A204.1 (cell line): ENCODE results near the gene DAGLA.

Experiments used
- FAIRE-seq: peaks from 2 replicates; lab custom pipeline; 2012; peaks lifted over from hg19 to GRCh38; lab: Jason Lieb, UNC

Gene DAGLA

GRCh38 chr11:61710019-61710418 lies 29.8 kb downstream of the DAGLA start:
- no peak for FAIRE-seq

DNA sequence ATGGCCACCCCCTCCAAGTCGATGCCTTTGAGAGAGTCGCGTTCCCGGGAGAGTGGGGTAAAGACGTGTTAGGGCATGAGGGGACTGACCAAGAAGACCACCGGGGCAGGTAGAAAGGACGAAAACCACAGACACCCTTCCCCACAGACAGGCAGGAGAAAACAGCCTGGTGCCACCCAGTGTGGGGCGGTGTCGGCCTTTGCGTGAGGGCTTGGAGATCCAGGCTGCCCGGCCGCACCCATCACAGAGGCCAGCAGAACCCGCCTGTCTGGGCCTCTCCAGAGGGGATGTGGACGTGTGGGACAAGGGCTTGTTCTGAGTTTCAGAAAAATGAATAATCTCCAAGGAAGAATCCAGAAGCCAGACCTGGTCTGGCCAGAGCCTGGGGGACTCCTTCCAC lies 30.8 kb downstream of the DAGLA start:
- FAIRE-seq = no peak

GRCh38 chr11:61711498-61711897 lies 31.3 kb downstream of the DAGLA start:
- no peak for FAIRE-seq

GRCh38 chr11:61712314-61712713 lies 32.1 kb downstream of the DAGLA start:
- no peak for FAIRE-seq

DNA sequence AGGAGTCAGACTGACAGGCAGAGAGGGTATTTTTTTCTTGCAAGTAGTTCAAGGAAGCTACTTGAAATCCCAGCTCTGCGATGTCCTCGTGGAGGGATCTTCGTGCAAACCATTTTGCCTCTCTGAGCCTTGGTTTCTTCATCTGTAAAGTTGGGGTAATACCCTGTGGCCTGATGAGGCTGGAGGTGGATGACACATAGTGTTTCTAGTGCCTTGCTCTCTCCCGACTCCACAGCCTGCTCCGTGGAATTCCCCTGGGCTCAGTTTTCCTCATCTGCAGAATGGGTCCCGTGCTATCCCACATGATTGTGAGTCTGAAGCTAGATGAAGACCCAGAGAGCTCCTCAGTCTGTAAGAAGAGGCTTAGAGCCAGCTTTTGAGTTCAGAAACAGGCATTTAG lies 32.7 kb downstream of the DAGLA start:
- FAIRE-seq = no peak

DNA sequence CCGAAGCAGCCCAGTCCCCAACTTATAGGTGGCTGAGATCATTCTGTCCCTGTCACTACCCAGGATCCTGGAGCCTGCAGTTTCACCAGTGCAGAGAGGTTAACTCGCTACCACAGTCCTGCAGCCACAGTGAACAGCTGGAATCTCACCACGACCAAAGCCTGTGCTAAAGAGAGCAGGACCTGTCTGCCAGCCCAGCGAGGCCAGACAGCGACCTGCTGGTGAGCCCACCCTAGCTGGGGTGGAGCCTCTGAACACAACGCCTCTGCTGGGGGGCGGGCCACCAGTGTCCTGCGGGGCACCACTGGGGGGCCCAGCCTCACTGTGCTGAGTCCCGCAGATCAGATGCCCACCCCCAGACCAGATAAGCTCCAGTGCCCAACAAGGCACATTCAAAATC lies 33.3 kb downstream of the DAGLA start:
- FAIRE-seq = no peak

DNA sequence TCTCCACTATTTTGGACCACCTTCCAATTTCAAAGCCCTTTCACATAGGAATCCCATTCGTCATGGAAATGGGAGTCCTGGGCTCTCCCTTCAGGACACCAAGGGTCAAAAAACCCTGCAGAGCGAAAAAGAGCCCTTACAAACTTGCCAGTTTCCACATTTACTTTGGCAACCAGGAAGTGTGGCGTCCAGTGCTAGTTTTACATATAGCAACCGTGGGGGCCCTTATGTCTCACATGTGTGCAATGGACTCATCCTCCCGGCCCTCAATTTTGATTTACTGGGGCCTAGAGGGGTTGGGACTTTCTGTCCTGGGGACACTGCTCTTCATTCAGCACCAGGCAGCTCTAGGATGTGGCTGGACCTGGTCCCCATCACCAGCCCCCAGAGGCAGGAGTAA lies 33.7 kb downstream of the DAGLA start:
- FAIRE-seq = no peak

DNA sequence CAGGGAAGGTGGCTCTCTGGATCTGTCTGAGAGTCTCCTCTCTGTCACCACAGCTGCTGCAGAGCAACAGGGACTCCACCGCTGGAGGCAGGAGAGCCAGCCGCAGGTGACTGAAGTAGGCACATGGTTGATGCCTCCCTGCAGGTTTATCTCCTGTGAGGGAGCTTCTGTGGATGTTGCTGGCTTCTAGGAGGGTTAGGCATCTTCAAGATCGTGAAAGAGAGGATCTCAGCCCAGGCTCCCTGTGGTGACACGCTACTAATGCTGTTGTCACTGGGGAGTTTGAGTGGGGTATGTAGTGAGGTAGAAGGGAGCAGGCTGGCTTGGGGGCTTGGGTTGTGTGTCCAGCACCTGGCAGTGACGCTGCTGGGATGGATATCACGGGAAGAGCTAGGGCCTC lies 34.1 kb downstream of the DAGLA start:
- FAIRE-seq = no peak

- no peak for FAIRE-seq
Measured at GRCh38 chr11:61714916-61715315, 34.7 kb downstream of the DAGLA start.

DNA sequence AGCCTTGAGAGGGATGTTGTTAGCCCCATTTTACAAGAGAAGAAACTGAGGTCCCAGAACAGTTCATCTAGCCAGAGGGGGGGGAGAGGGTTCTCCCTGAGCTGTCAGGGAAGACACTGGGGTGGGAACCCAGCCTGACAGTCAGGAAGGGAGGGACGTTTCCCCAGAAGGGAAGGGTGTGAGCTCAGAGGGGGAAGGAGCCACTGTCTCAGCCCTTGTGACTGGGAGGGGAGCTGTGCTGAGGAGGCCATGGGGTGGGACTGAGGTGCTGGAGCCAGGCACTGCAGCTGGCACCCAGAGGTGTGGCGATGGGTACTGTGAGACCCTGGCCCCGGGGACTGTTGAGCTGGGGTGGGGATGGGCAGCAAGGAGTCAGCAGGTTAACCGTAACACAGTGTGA lies 35.7 kb downstream of the DAGLA start:
- no peak for FAIRE-seq

DNA sequence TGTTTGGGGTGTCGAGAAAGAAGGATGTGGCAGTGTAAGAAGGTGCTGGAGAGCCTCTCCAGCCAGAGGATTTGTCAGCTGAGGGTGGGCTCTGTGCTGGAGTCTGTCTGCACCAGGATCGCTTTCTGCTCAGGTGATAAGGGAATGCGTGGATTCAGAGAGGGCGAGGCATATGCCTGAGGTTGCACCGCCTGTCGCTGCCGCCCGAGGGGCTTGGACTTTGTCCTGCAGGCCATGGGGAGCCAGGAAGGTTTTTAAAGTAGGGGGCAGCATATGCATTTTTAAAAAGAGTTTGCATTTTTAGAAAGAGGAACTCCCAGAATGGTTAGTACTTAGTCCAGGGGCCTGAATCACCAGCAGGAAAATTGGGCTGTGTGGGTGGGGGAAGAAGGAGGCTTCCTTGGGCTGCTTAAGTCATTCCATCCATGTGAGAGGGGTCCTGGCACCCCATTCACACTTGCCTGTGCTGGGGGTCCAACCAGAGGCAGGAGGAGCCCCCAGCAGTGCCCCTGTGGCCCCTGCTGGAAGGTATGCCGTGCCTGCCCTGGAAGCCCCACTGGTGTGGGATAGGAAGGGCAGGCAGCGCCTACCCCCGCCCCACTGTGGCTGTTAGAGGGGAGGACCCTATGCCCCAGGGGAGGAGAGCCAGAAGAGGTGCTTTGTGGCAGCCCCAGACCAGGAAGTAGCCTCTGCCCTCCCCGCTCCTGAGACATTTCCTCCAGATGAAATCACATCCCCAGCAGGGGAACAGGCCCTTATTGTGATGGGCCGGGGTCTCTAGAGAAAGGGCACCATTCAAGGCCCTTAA lies 36.5 kb downstream of the DAGLA start:
- no peak for FAIRE-seq

DNA sequence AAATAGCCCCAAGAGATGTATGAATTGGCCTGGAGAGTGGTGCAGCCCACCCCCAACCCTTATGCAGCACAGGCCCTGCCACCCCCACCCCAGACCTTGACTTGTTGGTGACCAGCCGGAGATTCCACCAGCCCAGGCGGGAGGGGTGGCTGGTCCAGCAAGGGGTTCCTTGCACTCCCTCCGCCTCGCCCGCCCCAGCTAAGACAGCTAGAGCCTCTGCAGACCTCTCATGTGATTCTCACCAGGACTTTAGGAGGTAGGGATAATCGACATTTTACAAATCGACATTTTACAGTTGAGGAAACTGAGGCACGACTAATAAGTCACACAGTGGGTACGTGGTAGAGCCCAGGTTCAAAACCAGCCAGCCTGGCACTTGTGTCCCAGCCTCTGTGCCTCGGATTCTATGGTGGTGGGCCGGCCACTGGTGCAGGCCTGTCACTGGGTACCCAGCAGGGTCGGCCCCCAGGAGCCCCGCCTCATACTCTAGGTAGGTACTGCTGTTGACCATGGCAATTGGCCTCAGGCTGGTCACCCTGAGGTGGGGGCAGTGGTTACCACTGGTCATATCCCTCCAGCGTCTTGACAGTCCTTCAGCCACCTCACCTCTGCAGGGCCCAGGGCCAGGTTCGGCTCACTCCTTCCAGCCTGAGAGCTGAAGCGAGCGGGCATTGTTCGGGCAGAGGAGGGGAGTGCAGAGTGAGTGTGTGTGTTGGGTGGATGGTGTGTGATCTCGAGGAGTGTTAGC lies 37.3 kb downstream of the DAGLA start:
- no peak for FAIRE-seq

- no peak for FAIRE-seq
Measured at GRCh38 chr11:61718046-61718531, 37.9 kb downstream of the DAGLA start.

- no peak for FAIRE-seq
Measured at GRCh38 chr11:61718621-61719302, 38.6 kb downstream of the DAGLA start.

GRCh38 chr11:61719978-61720377 lies 39.8 kb downstream of the DAGLA start:
- FAIRE-seq = no peak

GRCh38 chr11:61720597-61720996 lies 40.4 kb downstream of the DAGLA start:
- no peak for FAIRE-seq

- no peak for FAIRE-seq
Measured at GRCh38 chr11:61724437-61724836, 44.2 kb downstream of the DAGLA start.

- FAIRE-seq = no peak
Measured at GRCh38 chr11:61725781-61726231, 45.6 kb downstream of the DAGLA start.

- FAIRE-seq = no peak
Measured at GRCh38 chr11:61726775-61727174, 46.6 kb downstream of the DAGLA start.

DNA sequence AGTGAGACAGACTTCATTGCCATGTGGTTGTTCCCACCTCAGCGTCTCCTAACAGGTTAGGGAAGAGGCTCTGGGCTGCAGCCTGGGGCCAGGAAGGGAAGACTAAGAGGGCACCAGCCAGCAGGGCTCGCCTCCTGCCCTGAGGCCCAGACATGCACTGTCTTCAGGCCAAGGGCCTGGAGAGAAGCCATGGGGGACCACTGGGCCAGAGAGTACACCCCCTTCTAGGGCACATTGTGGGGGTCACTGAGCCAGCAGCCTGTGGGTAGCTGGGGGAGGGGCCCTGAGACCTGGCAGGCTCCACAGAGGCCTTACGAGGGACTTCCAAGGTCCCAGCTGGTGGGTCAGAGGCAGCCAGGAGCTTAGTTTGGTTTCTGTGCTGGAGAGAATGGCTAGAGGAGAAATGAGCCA lies 47.2 kb downstream of the DAGLA start:
- FAIRE-seq = no peak

- FAIRE-seq = no peak
Measured at GRCh38 chr11:61728066-61728939, 48.1 kb downstream of the DAGLA start.

DNA sequence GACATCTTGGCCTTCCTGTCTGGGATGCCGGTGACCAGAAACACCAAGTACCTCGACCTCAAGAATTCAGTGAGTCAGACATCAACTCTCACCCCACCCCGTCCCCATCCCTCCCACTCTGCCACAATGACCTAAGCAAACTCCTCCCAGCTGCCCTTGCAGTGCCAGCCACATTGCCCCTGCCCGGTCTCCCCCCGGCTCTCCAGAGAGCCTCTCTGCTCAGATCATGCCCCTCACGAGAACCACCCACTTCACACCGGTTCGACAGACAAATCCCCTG lies 48.7 kb downstream of the DAGLA start:
- no peak for FAIRE-seq
